SK-MEL-5 (cell line): ENCODE data around the gene HNRNPUL1. TPM values are rescaled to one million over a fixed set of nuclear protein-coding genes. Genes with fewer than 3 reads are reported as not detected.

Experiments used
- DNase-seq: peaks from one replicate; pipeline ENCODE4 v3.0.0-alpha.2; 2016; ENCODE audit warnings: low read depth, low spot score
- in situ Hi-C: cut with HindIII; loops from 2 replicates; pipeline ENCODE4 v1.10.0; 2016; ENCODE audit warnings: low sequenced_read_pairs, high pct_unique_total_duplicates, low pct_unique_long_range_greater_than_20kb
- small RNA-seq, 2 experiments: library from RNA; depleted of rRNA; stranded (forward); fragments of <200 nt; gene quantifications; one replicate each; pipeline ENCODE3, GENCODE V24; 2014
- total RNA-seq: library from RNA; depleted of rRNA; stranded (reverse); fragments of >200 nt; shearing (Covaris generic); gene quantifications from 2 replicates; pipeline ENCODE4 v1.2.3, GENCODE V29; 2014; rRNA removed

HNRNPUL1 gene
- total RNA-seq, 1 experiment from 2014 or later: 56.4 TPM

GRCh38 chr19:41355035-41355434 is 90.9 kb downstream of the HNRNPUL1 start:
- in situ Hi-C loops: no loop called here
- no peak for DNase-seq

GRCh38 chr19:41355802-41356201 is 91.6 kb downstream of the HNRNPUL1 start:
- in situ Hi-C loops: no loop called here
- DNase-seq: no peak

- no peak for DNase-seq
- in situ Hi-C loops: no loop called here
These were observed 93.0 kb downstream of the HNRNPUL1 start for GRCh38 chr19:41356984-41357739.

Small RNA genes lying within 50 kb of the gene (small RNA-seq; reads per million reads assigned to genes)
- 0 reads per million in 2 experiments for gene RN7SL34P

Other genes with a start within 250 kb of the HNRNPUL1 start
- not detected in 2 replicates for gene CYP2A13, start 175.9 kb upstream of the HNRNPUL1 start, total RNA-seq
- gene CYP2F1, start 149.9 kb upstream of the HNRNPUL1 start, total RNA-seq: not detected in 2 replicates
- gene CYP2S1, start 71.2 kb upstream of the HNRNPUL1 start, total RNA-seq: not detected in 2 replicates
- 0.03 TPM in 1 of 2 replicates, not detected in the other for gene AXL, start 45.1 kb upstream of the HNRNPUL1 start, total RNA-seq
- gene CCDC97, start 45.8 kb downstream of the HNRNPUL1 start, total RNA-seq: 6.9 and 9.8 TPM in 2 replicates
- gene TGFB1, start 89.5 kb downstream of the HNRNPUL1 start, total RNA-seq: 4.3 and 5.5 TPM in 2 replicates
- 0.69 and 2.6 TPM in 2 replicates for gene B9D2, start 99.8 kb downstream of the HNRNPUL1 start, total RNA-seq
- gene TMEM91, start 112.2 kb downstream of the HNRNPUL1 start, total RNA-seq: 0.26 TPM in 1 of 2 replicates, not detected in the other
- gene EXOSC5, start 133.0 kb downstream of the HNRNPUL1 start, total RNA-seq: 39.1 and 39.3 TPM in 2 replicates
- 45.3 and 52.0 TPM in 2 replicates for gene BCKDHA, start 133.4 kb downstream of the HNRNPUL1 start, total RNA-seq
- not detected in 2 replicates for gene B3GNT8, start 163.0 kb downstream of the HNRNPUL1 start, total RNA-seq
- 34.7 and 37.6 TPM in 2 replicates for gene DMAC2, start 175.5 kb downstream of the HNRNPUL1 start, total RNA-seq
- not detected in 2 replicates for gene ERICH4, start 178.8 kb downstream of the HNRNPUL1 start, total RNA-seq